Fibroblast of skin of back (primary cell): Measurements from ENCODE around the gene RPS3A. TPM values are rescaled to one million over a fixed set of nuclear protein-coding genes. Genes with fewer than 3 reads are reported as not detected.
A peak's percentile ranks its signal among the peaks of the same experiment; 100 is the strongest.
"Not testable (repeated sequence)": the region's sequence is repeated elsewhere in the genome, so short reads cannot be mapped to it uniquely, and the experiment has no call there.

Experiments
- DNase-seq: peaks from one replicate; pipeline ENCODE4 v3.0.0-alpha.2; 2013
- polyA plus RNA-seq, 2 experiments: library from polyadenylated mRNA; unstranded; fragments of 120-200 nt; gene quantifications; one replicate each; pipeline ENCODE4 v1.2.1, GENCODE V29; 2013; ENCODE audit not compliant: insufficient read length in 2 of 2

Gene RPS3A
- 1,613 TPM for polyA plus RNA-seq (2013, experiment 1 of 2; ENCODE audit: insufficient read length)
- 2,175 TPM for polyA plus RNA-seq (2013, experiment 2 of 2; ENCODE audit: insufficient read length)

- peak; percentile 95 for DNase-seq
These were observed at the start of gene RPS3A for GRCh38 chr4:151099229-151099975. Gene RPS3A, plus strand, starts transcription at chr4:151099628. Its CDS starts 25 bp downstream, at chr4:151099653.

DNA sequence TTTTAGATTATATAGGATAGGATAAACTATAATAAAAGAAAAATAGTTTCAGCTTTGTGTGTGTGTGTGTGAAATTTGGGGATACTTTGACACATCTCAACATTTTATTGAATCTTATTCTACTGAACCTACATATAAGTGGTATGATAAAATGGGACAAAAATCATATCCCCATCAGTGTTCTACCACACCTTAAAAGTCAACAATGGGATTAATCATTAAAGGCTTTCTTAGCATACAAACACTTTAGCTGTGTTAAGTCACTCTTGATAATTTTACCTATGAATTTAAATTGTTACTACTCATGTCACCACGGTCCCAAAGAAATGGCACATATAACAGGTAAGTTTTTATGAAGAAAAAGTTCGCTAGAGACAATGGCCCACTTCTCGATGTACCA is 46.6 kb upstream of the RPS3A start:
- no peak for DNase-seq

GRCh38 chr4:151055539-151055938 is 43.9 kb upstream of the RPS3A start:
- no peak for DNase-seq

- DNase-seq: not testable (repeated sequence)
These were observed 36.3 kb upstream of the RPS3A start for GRCh38 chr4:151063143-151063542.

- no peak for DNase-seq
These were observed 32.0 kb upstream of the RPS3A start for GRCh38 chr4:151067316-151067970.

DNA sequence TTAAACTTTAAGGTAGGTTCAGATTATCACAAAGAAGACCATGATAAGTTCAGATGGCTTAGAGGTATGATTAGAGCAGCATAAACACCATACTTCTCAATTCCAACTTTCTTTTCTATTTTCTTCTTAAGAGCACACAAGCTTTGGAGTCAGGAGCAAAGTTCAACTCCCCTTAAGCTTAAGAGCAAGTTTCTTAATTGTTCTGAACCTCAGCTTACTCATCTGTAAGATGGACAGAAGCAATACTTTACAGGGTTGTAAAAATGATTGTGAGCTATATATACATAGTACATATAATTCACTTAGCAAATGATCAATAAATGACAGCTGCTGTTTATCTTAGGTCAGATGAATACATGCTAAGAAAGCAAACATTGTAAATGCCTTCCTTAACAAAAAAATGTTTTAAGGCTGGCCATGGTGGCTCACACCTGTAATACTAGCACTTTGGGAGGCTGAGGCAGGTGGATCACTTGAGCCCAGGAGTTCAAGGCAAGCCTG is 25.0 kb upstream of the RPS3A start:
- no peak for DNase-seq

GRCh38 chr4:151077978-151078377 is 21.4 kb upstream of the RPS3A start:
- not testable (repeated sequence) for DNase-seq

DNA sequence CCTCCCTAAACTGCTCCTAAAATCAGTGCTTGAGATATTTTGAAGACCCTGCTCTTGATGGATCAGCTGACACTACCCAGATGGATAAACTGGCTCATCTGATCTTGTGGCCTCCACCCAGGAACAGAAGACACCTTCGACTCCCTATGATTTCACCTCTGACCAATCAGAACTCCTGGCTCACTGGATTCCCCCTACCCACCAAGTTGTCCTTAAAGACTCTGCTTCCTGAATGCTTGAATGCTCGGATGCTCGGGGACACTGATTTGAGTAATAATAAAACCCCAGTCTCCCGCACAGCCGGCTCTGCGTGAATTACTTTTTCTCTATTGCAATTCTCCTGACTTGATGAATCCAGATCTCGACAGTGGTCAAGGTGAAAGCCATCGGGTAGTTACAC is 12.0 kb upstream of the RPS3A start:
- no peak for DNase-seq

DNA sequence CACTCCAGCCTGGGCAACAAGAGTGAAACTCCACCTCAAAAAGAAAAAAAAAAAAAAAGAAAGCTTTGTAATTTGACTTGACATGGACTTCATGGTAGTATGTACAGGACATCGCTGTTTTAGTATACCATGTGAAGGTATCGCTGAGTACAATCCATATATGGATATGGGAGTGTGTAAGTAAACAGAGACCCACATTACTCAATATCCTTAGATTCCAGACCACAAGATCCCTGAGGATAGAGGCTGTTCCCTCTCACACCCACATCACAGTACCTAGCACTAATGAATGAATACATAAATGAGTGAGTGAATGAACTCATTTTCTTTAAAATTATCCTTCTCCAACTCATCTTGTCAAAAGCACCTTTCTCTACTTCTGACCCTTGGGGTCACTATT is 8.4 kb upstream of the RPS3A start:
- DNase-seq: no peak

DNA sequence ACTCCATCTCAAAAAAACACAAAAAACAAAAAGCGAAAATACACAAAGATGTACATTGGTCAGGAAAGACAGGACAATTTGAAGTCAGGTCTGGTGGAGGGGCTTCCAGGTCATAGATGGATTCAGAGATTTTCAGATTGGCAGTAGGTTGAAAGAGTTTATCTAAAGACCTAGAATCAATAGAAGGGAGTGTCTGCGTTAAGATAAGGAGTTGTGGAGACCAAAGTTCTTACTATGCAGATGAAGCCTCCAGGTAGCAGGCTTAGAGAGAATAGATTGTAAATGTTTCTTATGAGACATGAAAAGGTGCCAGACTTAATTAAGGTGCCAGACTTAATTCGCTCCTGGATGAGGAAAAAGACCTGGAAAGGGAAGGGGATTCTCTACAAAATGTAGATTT is 6.9 kb upstream of the RPS3A start:
- DNase-seq: no peak

- DNase-seq: no peak
These were observed 6.2 kb upstream of the RPS3A start for GRCh38 chr4:151093203-151093602.

DNA sequence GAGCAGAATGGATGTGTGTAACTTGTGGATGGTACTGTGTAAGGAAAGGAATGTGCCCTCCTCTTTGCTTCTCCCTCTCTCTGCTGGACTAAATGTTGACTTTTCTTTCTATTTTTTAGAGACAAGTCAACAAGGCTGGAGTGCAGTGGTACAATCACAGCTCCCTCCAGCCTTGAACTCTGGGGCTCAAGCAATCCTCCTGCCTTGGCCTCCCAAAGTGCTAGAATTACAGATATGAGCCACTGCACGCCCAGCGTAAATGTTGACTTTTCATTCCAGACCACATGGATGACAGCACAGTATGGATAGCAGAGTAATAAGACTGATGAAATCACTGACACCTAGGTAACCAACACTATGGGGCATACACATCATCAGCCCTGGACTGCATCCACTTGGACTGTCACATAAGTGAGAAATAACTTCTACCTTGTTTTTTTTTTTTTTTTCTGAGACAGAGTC is 5.1 kb upstream of the RPS3A start:
- DNase-seq: no peak

DNA sequence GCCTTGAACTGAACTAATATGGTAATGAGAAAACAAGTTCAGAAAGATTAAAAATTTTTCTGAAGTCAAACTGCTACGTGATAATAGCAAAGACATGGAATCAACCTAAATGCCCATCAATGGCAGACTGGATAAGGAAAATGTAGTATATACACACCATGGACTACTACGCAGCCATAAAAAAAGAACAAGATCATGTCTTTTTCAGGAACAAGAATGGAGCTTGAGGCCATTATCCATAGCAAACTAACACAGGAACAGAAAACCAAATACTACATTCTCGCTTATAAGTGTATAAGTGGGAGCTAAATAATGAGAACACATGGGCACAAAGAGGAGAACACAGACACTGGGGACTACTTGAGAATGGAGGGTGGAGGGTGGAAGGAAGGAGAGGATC is 4.3 kb upstream of the RPS3A start:
- DNase-seq: no peak

DNA sequence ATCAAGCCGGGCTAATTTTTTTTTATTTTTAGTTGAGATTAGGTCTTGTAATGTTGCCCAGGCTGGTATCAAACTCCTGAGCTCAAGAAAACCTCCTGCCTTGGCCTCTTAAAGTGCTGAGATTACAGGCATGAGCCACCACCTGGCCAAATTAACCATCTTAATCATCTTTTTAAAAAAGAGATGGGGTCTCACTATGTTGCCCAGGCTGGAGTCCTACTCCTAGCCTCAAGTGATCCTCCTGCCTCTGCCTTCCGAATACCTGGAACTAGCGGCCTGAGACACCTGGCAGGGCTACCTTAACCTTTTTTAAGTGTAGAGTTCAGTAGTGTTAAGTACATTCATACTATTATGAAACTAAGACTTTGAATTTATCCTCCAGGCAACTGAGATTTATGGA is 1.7 kb upstream of the RPS3A start:
- no peak for DNase-seq

DNA sequence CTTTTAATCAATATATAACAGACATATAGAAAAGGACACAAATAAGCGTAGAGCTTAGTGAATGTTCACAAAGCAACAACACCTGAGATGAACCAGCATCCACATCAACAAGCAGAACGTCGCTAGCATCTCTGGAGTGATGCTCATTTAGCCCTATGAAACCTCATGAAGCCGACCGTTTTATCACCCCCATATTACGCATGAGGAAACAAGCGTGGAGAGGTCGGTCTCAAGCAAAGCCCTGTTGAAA is 524 bp upstream of the RPS3A start:
- DNase-seq: no peak

- no peak for DNase-seq
These were observed 569 bp downstream of the RPS3A start for GRCh38 chr4:151099976-151100417.

GRCh38 chr4:151100531-151100930 is 1.1 kb downstream of the RPS3A start:
- no peak for DNase-seq

GRCh38 chr4:151103758-151104157 is 4.3 kb downstream of the RPS3A start:
- DNase-seq: no peak

DNA sequence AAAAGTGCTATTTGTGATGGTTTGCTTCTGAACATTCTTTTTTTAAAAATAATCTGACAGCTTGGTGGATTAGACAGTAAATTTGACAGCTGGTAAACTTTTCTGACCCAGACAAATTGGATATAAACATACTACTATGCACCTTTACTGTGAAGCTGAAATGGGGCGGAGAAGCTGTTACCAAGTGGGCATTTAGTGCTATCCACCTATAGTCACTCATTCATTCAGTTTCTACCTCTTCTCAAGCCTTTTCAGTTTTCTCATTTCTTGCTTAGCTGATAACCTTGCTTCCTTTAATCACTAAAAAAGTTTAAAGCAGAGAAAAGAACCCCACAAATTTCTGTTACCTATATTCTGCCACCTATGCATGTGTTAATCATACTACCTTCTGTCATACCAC is 5.2 kb downstream of the RPS3A start:
- no peak for DNase-seq

- no peak for DNase-seq
These were observed 6.1 kb downstream of the RPS3A start for GRCh38 chr4:151105454-151106032.

- DNase-seq: no peak
These were observed 7.6 kb downstream of the RPS3A start for GRCh38 chr4:151107063-151107462.

DNA sequence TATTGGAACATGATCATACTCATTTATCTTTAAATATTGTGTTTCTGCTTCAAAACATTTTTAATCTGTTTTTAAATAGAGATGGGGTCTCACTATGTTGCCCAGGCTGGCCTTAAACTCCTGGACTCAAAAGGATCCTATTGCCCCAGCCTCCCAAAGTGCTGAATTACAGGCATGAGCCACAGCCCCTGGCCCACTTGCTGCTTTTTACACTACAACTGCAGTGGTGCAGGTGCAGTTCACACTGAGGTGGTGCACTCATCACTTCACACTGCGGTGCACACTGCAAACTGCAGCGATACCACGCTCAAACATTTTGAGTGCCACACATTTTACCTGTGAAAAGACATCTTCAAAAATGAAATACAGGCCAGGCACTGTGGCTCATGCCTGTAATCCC is 10.8 kb downstream of the RPS3A start:
- DNase-seq: no peak

- no peak for DNase-seq
These were observed 14.9 kb downstream of the RPS3A start for GRCh38 chr4:151114338-151114737.

DNA sequence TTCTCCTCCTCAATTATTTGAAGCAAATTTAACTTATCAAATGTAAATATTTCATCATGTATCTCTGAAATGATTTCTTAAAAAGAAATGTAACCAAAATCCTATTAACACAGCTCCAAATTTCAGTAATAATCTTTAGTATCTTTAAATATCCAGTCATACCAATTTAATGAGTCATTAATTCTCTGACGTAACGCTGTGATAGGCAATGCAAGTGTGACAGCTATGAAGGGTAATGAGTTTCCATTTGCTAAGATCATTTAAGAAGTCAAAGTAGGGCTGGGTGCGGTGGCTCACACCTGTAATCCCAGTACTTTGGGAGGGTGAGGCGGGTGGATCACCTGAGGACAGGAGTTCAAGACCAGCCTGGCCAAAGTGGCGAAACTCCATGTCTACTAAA is 15.6 kb downstream of the RPS3A start:
- DNase-seq: peak; percentile 22
